IMR-90 (cell line): Measurements from ENCODE around the gene KRTAP10-7. TPM values are rescaled to one million over a fixed set of nuclear protein-coding genes. Genes with fewer than 3 reads are reported as not detected.

Experiments used
- ATAC-seq: fragments of 200-7000 bp; cut with Tn5 transposase; 2 replicates; pipeline ENCODE4 v1.9.1; 2020; ENCODE audit warnings: low read depth, mild to moderate bottlenecking, moderate library complexity
- BruUV-seq: library from RNA; stranded (reverse); fragments of 400-500 nt; replicated peaks from 2 replicates; lab custom pipeline; 2021; lab: Mats Ljungman, UMichigan
- CTCF ChIA-PET: fragments of 300-600 bp; formaldehyde crosslinking; extraction: SDS; loops from one replicate; lab custom pipeline; 2021; ENCODE audit warnings: antibody characterized with exemption; lab: Yijun Ruan, JAX
- POLR2A ChIA-PET: fragments of 300-600 bp; sonication (Branson Sonifier 250); formaldehyde crosslinking; loops from one replicate; lab custom pipeline; 2022; ENCODE audit warnings: antibody characterized with exemption; ENCODE audit not compliant: unreplicated experiment; lab: Charles Lee
- DNase-seq: peaks from one replicate; pipeline ENCODE4 v3.0.0; 2013
- H2AFZ ChIP-seq: replicated peaks from 2 replicates; pipeline ENCODE3; 2013; ENCODE audit warnings: low read length, mild to moderate bottlenecking; ENCODE audit not compliant: poor library complexity
- H2AK5ac ChIP-seq: 2 replicates; pipeline ENCODE4 v1.6.1; 2013; ENCODE audit warnings: low read depth, low read length, inconsistent platforms
- H2AK9ac ChIP-seq: replicated peaks from 2 replicates; pipeline ENCODE3; 2013; ENCODE audit warnings: mild to moderate bottlenecking, low read depth, low read length, moderate library complexity; ENCODE audit not compliant: poor library complexity
- H2BK120ac ChIP-seq: 2 replicates; pipeline ENCODE4 v1.6.1; 2013; ENCODE audit warnings: low read depth, low read length, inconsistent platforms
- H2BK15ac ChIP-seq: 3 replicates; pipeline ENCODE4 v1.6.1; 2013; ENCODE audit warnings: low read depth, low read length, inconsistent platforms
- H2BK20ac ChIP-seq: 2 replicates; pipeline ENCODE4 v1.6.1; 2013; ENCODE audit warnings: low read depth, mild to moderate bottlenecking, inconsistent platforms, low read length, moderate library complexity
- H2BK5ac ChIP-seq: 2 replicates; pipeline ENCODE4 v1.6.1; 2013; ENCODE audit warnings: mild to moderate bottlenecking, low read depth, low read length, inconsistent platforms; ENCODE audit not compliant: poor library complexity, severe bottlenecking
- H3K14ac ChIP-seq: replicated peaks from 2 replicates; pipeline ENCODE4 v1.6.1; 2013; ENCODE audit warnings: low read depth, low read length, inconsistent platforms
- H3K18ac ChIP-seq: 2 replicates; pipeline ENCODE4 v1.6.1; 2013; ENCODE audit warnings: low read depth, low read length, control low read depth
- H3K23ac ChIP-seq: 2 replicates; pipeline ENCODE4 v1.6.1; 2013; ENCODE audit warnings: low read depth, low read length, inconsistent platforms
- H3K27ac ChIP-seq: 2 replicates; pipeline ENCODE4 v1.5.1; 2013; ENCODE audit warnings: mild to moderate bottlenecking, control low read depth, low read length; ENCODE audit not compliant: insufficient read depth
- H3K27me3 ChIP-seq: 2 replicates; pipeline ENCODE4 v1.6.1; 2013; ENCODE audit warnings: low read length; ENCODE audit not compliant: control insufficient read depth, insufficient read depth
- H3K36me3 ChIP-seq: 2 replicates; pipeline ENCODE4 v1.6.1; 2013; ENCODE audit warnings: low read length, mixed read lengths; ENCODE audit not compliant: control insufficient read depth, insufficient read depth
- H3K4ac ChIP-seq: 2 replicates; pipeline ENCODE4 v1.6.1; 2013; ENCODE audit warnings: low read depth, low read length, inconsistent platforms
- H3K4me1 ChIP-seq: 2 replicates; pipeline ENCODE4 v1.6.1; 2013; ENCODE audit warnings: low read length, mixed read lengths; ENCODE audit not compliant: control insufficient read depth, insufficient read depth
- H3K4me2 ChIP-seq: 2 replicates; pipeline ENCODE4 v1.6.1; 2013; ENCODE audit warnings: low read depth, mild to moderate bottlenecking, control low read depth, low read length, moderate library complexity
- H3K4me3 ChIP-seq: 2 replicates; pipeline ENCODE4 v1.5.1; 2013; ENCODE audit warnings: low read depth, mild to moderate bottlenecking, control low read depth, low read length, moderate library complexity; ENCODE audit not compliant: insufficient read depth
- H3K56ac ChIP-seq: 2 replicates; pipeline ENCODE4 v1.6.1; 2013; ENCODE audit warnings: low read length, inconsistent platforms; ENCODE audit not compliant: insufficient read depth; ENCODE audit errors: extremely low read depth
- H3K79me1 ChIP-seq, 2 experiments: 2 replicates each; pipeline ENCODE4 v1.6.1; 2013; ENCODE audit warnings: low read length in 2 of 2, inconsistent platforms in 1 of 2, low read depth in 1 of 2
- H3K9ac ChIP-seq: 2 replicates; pipeline ENCODE4 v1.6.1; 2013; ENCODE audit warnings: low read depth, low read length, control low read depth
- H3K9me1 ChIP-seq: 2 replicates; pipeline ENCODE4 v1.6.1; 2013; ENCODE audit warnings: low read length, inconsistent platforms; ENCODE audit not compliant: insufficient read depth
- H3K9me3 ChIP-seq: 2 replicates; pipeline ENCODE4 v1.6.1; 2013; ENCODE audit warnings: low read length; ENCODE audit not compliant: control insufficient read depth, insufficient read depth
- H4K20me1 ChIP-seq: 2 replicates; pipeline ENCODE4 v1.6.1; 2013; ENCODE audit warnings: low read length, inconsistent platforms; ENCODE audit not compliant: insufficient read depth
- H4K5ac ChIP-seq: 2 replicates; pipeline ENCODE4 v1.6.1; 2013; ENCODE audit warnings: mild to moderate bottlenecking, low read depth, low read length, control low read depth
- H4K8ac ChIP-seq, 2 experiments: 2 replicates each; pipeline ENCODE4 v1.6.1; 2013; ENCODE audit warnings: low read depth in 2 of 2, low read length in 2 of 2, control low read depth in 1 of 2, inconsistent platforms in 1 of 2
- H4K91ac ChIP-seq: 2 replicates; pipeline ENCODE4 v1.6.1; 2013; ENCODE audit warnings: low read depth, low read length, inconsistent platforms; ENCODE audit not compliant: insufficient read depth
- CEBPB ChIP-seq: IDR thresholded peaks from 2 replicates; pipeline ENCODE4 v1.6.1; 2012; ENCODE audit warnings: low read depth, low read length, improper control_type of control experiment
- CHD1 ChIP-seq: IDR thresholded peaks from 2 replicates; pipeline ENCODE4 v1.6.1; 2012; ENCODE audit warnings: low read depth, low read length, improper control_type of control experiment
- MAZ ChIP-seq: IDR thresholded peaks from 2 replicates; pipeline ENCODE4 v1.6.1; 2012; ENCODE audit warnings: low read depth, mild to moderate bottlenecking, low read length, improper control_type of control experiment, moderate library complexity, borderline replicate concordance
- MXI1 ChIP-seq: IDR thresholded peaks from 2 replicates; pipeline ENCODE4 v1.6.1; 2012; ENCODE audit warnings: low read depth, mild to moderate bottlenecking, low read length, moderate library complexity, borderline replicate concordance
- NFE2L2 ChIP-seq: fragments of 150-350 bp; IDR thresholded peaks from 2 replicates; pipeline ENCODE4 v1.6.1; 2016; ENCODE audit warnings: low read depth, mild to moderate bottlenecking, low read length
- RAD21 ChIP-seq: IDR thresholded peaks from 2 replicates; pipeline ENCODE4 v1.6.1; 2012; ENCODE audit warnings: low read length, improper control_type of control experiment
- RCOR1 ChIP-seq: IDR thresholded peaks from 2 replicates; pipeline ENCODE4 v1.6.1; 2012; ENCODE audit warnings: mild to moderate bottlenecking, low read length, improper control_type of control experiment; ENCODE audit not compliant: insufficient replicate concordance
- SMC3 ChIP-seq: fragments of 150-350 bp; IDR thresholded peaks from 2 replicates; pipeline ENCODE4 v1.6.1; 2016; ENCODE audit warnings: low read depth, mild to moderate bottlenecking, antibody characterized with exemption, low read length, moderate library complexity
- WGBS, 2 experiments: methylation state at CpG; one replicate each; pipeline versions ENCODE4 v1.1.5 to v1.1.7; 2013; ENCODE audit warnings: missing lambda C conversion rate in 2 of 2; ENCODE audit not compliant: insufficient read length in 1 of 2; ENCODE audit errors: extremely low coverage in 2 of 2; 5-methylcytosine and 5-hydroxymethylcytosine counted together
- dilution Hi-C: fragments of 300-500 bp; cut with HindIII; formaldehyde crosslinking; loops from one replicate; pipeline ENCODE4 v1.14.3; 2018; ENCODE audit warnings: low sequenced_read_pairs; ENCODE audit not compliant: unreplicated experiment
- in situ Hi-C: fragments of 300-500 bp; cut with MboI; formaldehyde crosslinking; loops from 3 replicates; pipeline ENCODE4 v1.14.3; 2019; ENCODE audit warnings: low sequenced_read_pairs, inconsistent platforms, mixed read lengths
- intact Hi-C: fragments of 100-400 bp; cut with micrococcal nuclease; formaldehyde crosslinking; loops from 2 replicates; pipeline ENCODE4 v1.10.0; 2022
- polyA plus RNA-seq, 3 experiments: library from polyadenylated mRNA; depleted of rRNA; stranded (reverse); fragments of >200 nt; gene quantifications; 2 replicates each; pipeline ENCODE4 v1.2.3, GENCODE V29; 2012; ENCODE audit warnings: low replicate concordance in 1 of 3
- total RNA-seq: library from RNA; depleted of rRNA; stranded (reverse); fragments of >200 nt; gene quantifications from 2 replicates; pipeline ENCODE4 v1.2.3, GENCODE V29; 2012
- TF ChIP-seq, protein P1 (sequence below): fragments of 150-350 bp; IDR thresholded peaks from 2 replicates; pipeline ENCODE4 v1.6.1; 2016; ENCODE audit warnings: low read depth, mild to moderate bottlenecking, low read length, moderate library complexity, borderline replicate concordance
- TF ChIP-seq, protein P2 (sequence below): fragments of 150-350 bp; IDR thresholded peaks from 2 replicates; pipeline ENCODE4 v1.6.1; 2017; ENCODE audit warnings: mild to moderate bottlenecking, antibody characterized with exemption, low read length, low read depth
- TF ChIP-seq, protein P3 (sequence below): conservative IDR thresholded peaks from 2 replicates; pipeline ENCODE4 v1.5.1; 2012; ENCODE audit warnings: mild to moderate bottlenecking, low read depth, low read length, improper control_type of control experiment

The KRTAP10-7 gene
- total and polyA plus RNA-seq, 2 of the 4 experiments (the other 2 are of a cell fraction), result not detected

DNA sequence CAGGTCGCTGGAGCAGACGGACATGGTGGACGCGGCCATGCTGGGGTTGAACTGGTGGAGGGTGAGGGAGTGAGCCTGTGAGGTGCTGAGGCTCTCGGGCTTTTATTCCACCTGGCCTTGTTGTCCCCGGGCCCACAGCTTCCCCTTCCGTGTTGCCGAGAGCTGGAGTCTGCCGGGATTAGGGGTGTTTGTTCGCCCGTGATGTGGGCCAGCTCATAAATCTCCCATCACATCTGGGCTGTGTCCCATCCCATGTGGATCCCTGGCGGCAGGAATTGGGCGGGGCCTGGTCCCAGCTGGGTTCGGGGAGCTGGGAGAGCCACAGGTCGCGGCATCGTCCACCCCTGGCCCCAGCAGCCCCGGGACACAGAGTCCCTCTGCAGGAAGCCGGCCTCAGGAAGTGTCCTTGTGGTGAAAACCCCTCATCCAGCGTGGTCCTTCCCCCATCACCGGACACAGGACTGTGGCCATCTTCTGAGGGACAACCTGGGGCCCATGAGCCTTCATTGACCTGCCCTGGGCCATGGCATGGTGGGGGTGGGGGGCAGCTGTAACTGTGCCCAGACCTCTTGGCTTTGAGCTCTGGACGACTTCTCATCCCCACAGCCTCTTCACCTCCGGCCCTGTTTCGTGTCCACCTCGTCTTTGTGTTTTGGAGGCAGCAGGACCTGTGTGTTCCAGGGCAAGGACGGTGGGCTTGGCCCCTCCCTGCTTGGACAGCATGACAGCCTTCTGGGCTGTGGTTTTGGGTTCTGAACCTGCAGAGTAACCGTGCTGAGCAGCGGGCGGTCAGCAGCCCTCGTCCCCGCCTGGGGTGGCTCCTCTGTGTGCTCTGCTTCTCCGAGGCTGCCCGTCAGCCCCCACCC is 7.7 kb upstream of the KRTAP10-7 start, which contains the start of gene KRTAP10-6:
Gene KRTAP10-6, minus strand, starts transcription at position 60 of the 866 bp plus-strand sequence. Its CDS starts 21 bp downstream, at position 39.
- Histone ChIP-seq H2AK9ac (no peak within 1 kb of the TSS), H3K79me1 (no peaks in the 10 kb centered on the region), H3K27ac (no peak within 1 kb of the TSS), H2AK5ac (no peak within 1 kb of the TSS), H4K8ac (no peak within 1 kb of the TSS), H3K4ac (no peak within 1 kb of the TSS), H3K4me3 (no peak within 1 kb of the TSS), H2BK120ac (no peak within 1 kb of the TSS), H3K56ac (no peak within 1 kb of the TSS), H3K9ac (no peak within 1 kb of the TSS), H2BK15ac (no peak within 1 kb of the TSS), H2AFZ (no peak within 1 kb of the TSS), H4K20me1 (no peaks in the 10 kb centered on the region), H3K9me3 (no peaks in the 10 kb centered on the region), H2BK20ac (no peak within 1 kb of the TSS), H3K23ac (no peak within 1 kb of the TSS), H3K4me1 (no peaks in the 10 kb centered on the region), H3K27me3 (peaks cover 4% of the 10 kb centered on the region; the same call in 1 of the 2 replicates), H3K18ac (no peak within 1 kb of the TSS), H3K9me1 (no peaks in the 10 kb centered on the region), H3K36me3 (no peaks in the 10 kb centered on the region), H4K5ac (no peak within 1 kb of the TSS), H3K14ac (no peak within 1 kb of the TSS), H2BK5ac (no peak within 1 kb of the TSS), H4K91ac (no peak within 1 kb of the TSS), H3K4me2 (no peak within 1 kb of the TSS)
- DNase-seq, result no peak
- dilution Hi-C loops (no loop called here), intact Hi-C loops (no loop called here), in situ Hi-C loops (no loop called here)
- 63% methylated on average over 2 of the region's 33 CpGs; no CpG with 5 or more reads in 1 of the 2 experiments for WGBS, 2 experiments
- ChIA-PET CTCF (no interaction called here), POLR2A (no interaction called here)
- no peak for ATAC-seq
- no peak for TF ChIP-seq NFE2L2
- TF ChIP-seq MAZ, result no peak
- TF ChIP-seq, protein P1, sequence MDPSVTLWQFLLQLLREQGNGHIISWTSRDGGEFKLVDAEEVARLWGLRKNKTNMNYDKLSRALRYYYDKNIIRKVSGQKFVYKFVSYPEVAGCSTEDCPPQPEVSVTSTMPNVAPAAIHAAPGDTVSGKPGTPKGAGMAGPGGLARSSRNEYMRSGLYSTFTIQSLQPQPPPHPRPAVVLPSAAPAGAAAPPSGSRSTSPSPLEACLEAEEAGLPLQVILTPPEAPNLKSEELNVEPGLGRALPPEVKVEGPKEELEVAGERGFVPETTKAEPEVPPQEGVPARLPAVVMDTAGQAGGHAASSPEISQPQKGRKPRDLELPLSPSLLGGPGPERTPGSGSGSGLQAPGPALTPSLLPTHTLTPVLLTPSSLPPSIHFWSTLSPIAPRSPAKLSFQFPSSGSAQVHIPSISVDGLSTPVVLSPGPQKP, result no peak
- no peak for TF ChIP-seq CHD1
- TF ChIP-seq RCOR1, result no peak
- TF ChIP-seq CEBPB, result no peak
- TF ChIP-seq, protein P2, sequence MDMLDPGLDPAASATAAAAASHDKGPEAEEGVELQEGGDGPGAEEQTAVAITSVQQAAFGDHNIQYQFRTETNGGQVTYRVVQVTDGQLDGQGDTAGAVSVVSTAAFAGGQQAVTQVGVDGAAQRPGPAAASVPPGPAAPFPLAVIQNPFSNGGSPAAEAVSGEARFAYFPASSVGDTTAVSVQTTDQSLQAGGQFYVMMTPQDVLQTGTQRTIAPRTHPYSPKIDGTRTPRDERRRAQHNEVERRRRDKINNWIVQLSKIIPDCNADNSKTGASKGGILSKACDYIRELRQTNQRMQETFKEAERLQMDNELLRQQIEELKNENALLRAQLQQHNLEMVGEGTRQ, result no peak
- no peak for TF ChIP-seq RAD21
- TF ChIP-seq MXI1, result no peak
- TF ChIP-seq, protein P3, sequence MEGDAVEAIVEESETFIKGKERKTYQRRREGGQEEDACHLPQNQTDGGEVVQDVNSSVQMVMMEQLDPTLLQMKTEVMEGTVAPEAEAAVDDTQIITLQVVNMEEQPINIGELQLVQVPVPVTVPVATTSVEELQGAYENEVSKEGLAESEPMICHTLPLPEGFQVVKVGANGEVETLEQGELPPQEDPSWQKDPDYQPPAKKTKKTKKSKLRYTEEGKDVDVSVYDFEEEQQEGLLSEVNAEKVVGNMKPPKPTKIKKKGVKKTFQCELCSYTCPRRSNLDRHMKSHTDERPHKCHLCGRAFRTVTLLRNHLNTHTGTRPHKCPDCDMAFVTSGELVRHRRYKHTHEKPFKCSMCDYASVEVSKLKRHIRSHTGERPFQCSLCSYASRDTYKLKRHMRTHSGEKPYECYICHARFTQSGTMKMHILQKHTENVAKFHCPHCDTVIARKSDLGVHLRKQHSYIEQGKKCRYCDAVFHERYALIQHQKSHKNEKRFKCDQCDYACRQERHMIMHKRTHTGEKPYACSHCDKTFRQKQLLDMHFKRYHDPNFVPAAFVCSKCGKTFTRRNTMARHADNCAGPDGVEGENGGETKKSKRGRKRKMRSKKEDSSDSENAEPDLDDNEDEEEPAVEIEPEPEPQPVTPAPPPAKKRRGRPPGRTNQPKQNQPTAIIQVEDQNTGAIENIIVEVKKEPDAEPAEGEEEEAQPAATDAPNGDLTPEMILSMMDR, result no peak
- TF ChIP-seq SMC3, result no peak
- no TSS peak for BruUV-seq
